ENCODE results near the gene FAM83C.

FAM83C gene

GRCh38 chr20:35243317-35243716 lies 48.9 kb downstream of the FAM83C start:
- intact Hi-C loops (cut with micrococcal nuclease) = no loop called here

GRCh38 chr20:35240811-35241293 lies 51.4 kb downstream of the FAM83C start:
- intact Hi-C loops (cut with micrococcal nuclease) = no loop called here
- Mint-ChIP-seq H3K4me1 (ENCODE audit: low read depth) (peaks cover 23% of the 10 kb centered on the region), H3K9me3 (no peaks in the 10 kb centered on the region), H3K36me3 (ENCODE audit: low read depth) (peaks cover 16% of the 10 kb centered on the region), H3K4me3 (no peak overlapping the region), H3K27me3 (no peaks in the 10 kb centered on the region), H3K27ac (no peak overlapping the region)

More at GRCh38 chr20:35243317-35243716, 48.9 kb downstream of the FAM83C start:
- Mint-ChIP-seq H3K27me3 (no peaks in the 10 kb centered on the region), H3K4me3 (no peak overlapping the region), H3K27ac (no peak overlapping the region), H3K9me3 (no peaks in the 10 kb centered on the region), H3K36me3 (ENCODE audit: low read depth) (no peaks in the 10 kb centered on the region), H3K4me1 (ENCODE audit: low read depth) (peaks cover 18% of the 10 kb centered on the region)

GRCh38 chr20:35240083-35240810 lies 52.0 kb downstream of the FAM83C start:
- Mint-ChIP-seq H3K27ac (no peak overlapping the region), H3K4me1 (ENCODE audit: low read depth) (peaks cover 23% of the 10 kb centered on the region), H3K9me3 (no peaks in the 10 kb centered on the region), H3K4me3 (no peak overlapping the region), H3K27me3 (no peaks in the 10 kb centered on the region), H3K36me3 (ENCODE audit: low read depth) (peaks cover 22% of the 10 kb centered on the region)
- intact Hi-C loops (cut with micrococcal nuclease) = no loop called here

- H3K27ac Mint-ChIP-seq = no peak overlapping the region
- peaks cover 33% of the 10 kb centered on the region for H3K36me3 Mint-ChIP-seq (ENCODE audit: low read depth)
- intact Hi-C loops (cut with micrococcal nuclease) = no loop called here
- no peaks in the 10 kb centered on the region for H3K27me3 Mint-ChIP-seq
- H3K4me1 Mint-ChIP-seq (ENCODE audit: low read depth) = peaks cover 23% of the 10 kb centered on the region
- H3K4me3 Mint-ChIP-seq = no peak overlapping the region
- H3K9me3 Mint-ChIP-seq = no peaks in the 10 kb centered on the region
These were observed 53.5 kb downstream of the FAM83C start for GRCh38 chr20:35238735-35239134.

- Mint-ChIP-seq H3K9me3 (no peaks in the 10 kb centered on the region), H3K27me3 (no peaks in the 10 kb centered on the region), H3K4me3 (no peak overlapping the region), H3K27ac (no peak overlapping the region), H3K36me3 (ENCODE audit: low read depth) (peaks cover 34% of the 10 kb centered on the region), H3K4me1 (ENCODE audit: low read depth) (peaks cover 23% of the 10 kb centered on the region)
- intact Hi-C loops (cut with micrococcal nuclease) = no loop called here
These were observed 54.1 kb downstream of the FAM83C start for GRCh38 chr20:35238170-35238569.

GRCh38 chr20:35237486-35237885 lies 54.7 kb downstream of the FAM83C start:
- H3K27ac Mint-ChIP-seq = no peak overlapping the region
- H3K27me3 Mint-ChIP-seq = no peaks in the 10 kb centered on the region
- H3K4me1 Mint-ChIP-seq (ENCODE audit: low read depth) = peaks cover 23% of the 10 kb centered on the region
- H3K9me3 Mint-ChIP-seq = no peaks in the 10 kb centered on the region
- H3K4me3 Mint-ChIP-seq = no peak overlapping the region
- intact Hi-C loops (cut with micrococcal nuclease) = no loop called here
- peaks cover 36% of the 10 kb centered on the region for H3K36me3 Mint-ChIP-seq (ENCODE audit: low read depth)

GRCh38 chr20:35235881-35236280 lies 56.3 kb downstream of the FAM83C start:
- intact Hi-C loops (cut with micrococcal nuclease) = no loop called here
- no peaks in the 10 kb centered on the region for H3K9me3 Mint-ChIP-seq
- H3K27me3 Mint-ChIP-seq = no peaks in the 10 kb centered on the region
- no peak overlapping the region for H3K27ac Mint-ChIP-seq
- peaks cover 46% of the 10 kb centered on the region for H3K36me3 Mint-ChIP-seq (ENCODE audit: low read depth)
- peaks cover 23% of the 10 kb centered on the region for H3K4me1 Mint-ChIP-seq (ENCODE audit: low read depth)
- H3K4me3 Mint-ChIP-seq = no peak overlapping the region

All from dendritic cell treated with granulocyte-macrophage colony-stimulating factor and Interleukin-4, amounts not matched to agents 40 ng/mL and 50 ng/mL, for 4 days (primary cell).